Transverse colon (tissue), 4 donors: Measurements from ENCODE around the gene TMEM89. TPM values are rescaled to one million over a fixed set of nuclear protein-coding genes. Genes with fewer than 3 reads are reported as not detected.

Experiments used
- DNase-seq: peaks from one replicate; pipeline ENCODE4 v3.0.0-alpha.2; 2019
- H3K27ac ChIP-seq, 4 donors: fragments of 200-600 bp; sonication (generic); 2 replicates each; pipeline ENCODE4 v1.5.1; 2016 to 2018; ENCODE audit warnings: inconsistent platforms in 4 of 4
- H3K27me3 ChIP-seq: fragments of 200-600 bp; sonication (generic); 2 replicates; pipeline ENCODE4 v1.5.1; 2017; ENCODE audit warnings: inconsistent platforms
- H3K36me3 ChIP-seq, 4 donors: fragments of 200-600 bp; sonication (generic); 2 replicates each; pipeline ENCODE4 v1.5.1; 2017 to 2019; ENCODE audit warnings: inconsistent platforms in 4 of 4
- H3K4me1 ChIP-seq, 4 donors: fragments of 200-600 bp; sonication (generic); 2 replicates each; pipeline ENCODE4 v1.5.1; 2017 to 2020; ENCODE audit warnings: inconsistent platforms in 4 of 4
- H3K4me3 ChIP-seq, 4 donors: fragments of 200-600 bp; sonication (generic); 1 replicate in 1 of 4; 2 replicates in 3 of 4; pipeline versions ENCODE4 v1.5.1 to v1.6.1; 2017 to 2019; ENCODE audit warnings: inconsistent platforms in 4 of 4
- H3K9me3 ChIP-seq, 2 donors: fragments of 200-600 bp; sonication (generic); 2 replicates each; pipeline ENCODE4 v1.5.1; 2017 to 2019; ENCODE audit warnings: inconsistent platforms in 2 of 2
- CTCF ChIP-seq, 5 experiments: fragments of 200-600 bp in 3 of 5; fragments of 450-650 bp in 2 of 5; sonication (generic) in 3 of 5; IDR thresholded peaks; 1 replicate in 2 of 5; 2 replicates in 3 of 5; pipeline ENCODE4 v1.5.1; 2016 to 2017; ENCODE audit warnings: antibody characterized with exemption in 5 of 5, inconsistent platforms in 3 of 5, mild to moderate bottlenecking in 2 of 5, moderate library complexity in 1 of 5
- EP300 ChIP-seq: sonication (generic); formaldehyde crosslinking; IDR thresholded peaks from one replicate; pipeline ENCODE4 v1.6.1; 2017; ENCODE audit warnings: antibody characterized with exemption, low read depth
- POLR2A ChIP-seq: fragments of 450-650 bp; IDR thresholded peaks from one replicate; pipeline ENCODE4 v1.6.1; 2016; ENCODE audit warnings: antibody characterized with exemption, mild to moderate bottlenecking, moderate library complexity
- POLR2AphosphoS5 ChIP-seq, 3 donors: sonication (generic); formaldehyde crosslinking; IDR thresholded peaks; one replicate each; pipeline ENCODE4 v1.6.1; 2016; ENCODE audit warnings: antibody characterized with exemption in 3 of 3
- WGBS, 2 donors: methylation state at CpG; one replicate each; pipeline ENCODE4 v1.1.5; 2018; ENCODE audit warnings: low coverage in 1 of 2; 5-methylcytosine and 5-hydroxymethylcytosine counted together
- in situ Hi-C, 4 donors: fragments of 200-750 bp; cut with MboI; loops; one replicate each; pipeline versions ENCODE4 v1.15.0 to v1.15.1; 2017; ENCODE audit warnings: low sequenced_read_pairs in 3 of 4, low pct_ligation_motif_present in 1 of 4, low pct_unique_long_range_greater_than_20kb in 1 of 4
- intact Hi-C: fragments of 100-400 bp; cut with DNase I; formaldehyde crosslinking; loops from one replicate; pipeline ENCODE4 v1.15.1; 2023; ENCODE audit warnings: low total_unique reads
- total RNA-seq, 4 donors: library from RNA; depleted of rRNA; stranded (reverse); fragments of >200 nt; gene quantifications; one replicate each; pipeline ENCODE4 v1.1.0, GENCODE V29; 2016

The TMEM89 gene
- total RNA-seq, 4 donors from 2014 or later, result 13.1 TPM; not detected in 3

- Histone ChIP-seq H3K27ac (no peak overlapping the region), H3K27me3 (no peaks in the 10 kb centered on the region), H3K4me3 (no peak overlapping the region), H3K4me1 (peaks cover 4 to 14% (median 11%) of the 10 kb centered on the region in 4 donors), H3K9me3 (peaks cover 4 to 13% of the 10 kb centered on the region in 2 donors), H3K36me3 (no peaks in the 10 kb centered on the region)
- in situ Hi-C loops, result no loop called here
- no peak for DNase-seq
- TF ChIP-seq EP300 (no peak), POLR2A (no peak), CTCF (IDR thresholded peaks at IDR 0.05) (no peak), POLR2AphosphoS5 (IDR thresholded peaks at IDR 0.05) (no peak)
- intact Hi-C loops, result no loop called here
- 35% methylated on average over 1 of the region's 1 CpG; no CpG with 5 or more reads in 1 of the 2 donors for WGBS, 2 donors
These were observed 9.3 kb downstream of the TMEM89 start for GRCh38 chr3:48612309-48612708.

GRCh38 chr3:48609088-48610005 lies 12.2 kb downstream of the TMEM89 start, which contains the start of gene UQCRC1:
Gene UQCRC1, minus strand, starts transcription at chr3:48609646. Its CDS starts 26 bp downstream, at chr3:48609620.
- 3% methylated on average over 86 of the region's 86 CpGs; no CpG with 5 or more reads in 1 of the 2 donors for WGBS, 2 donors
- H3K4me1 ChIP-seq, result peaks cover 4 to 14% (median 11%) of the 10 kb centered on the region in 4 donors
- peak; percentile 94 for DNase-seq
- intact Hi-C loops (no loop called here), in situ Hi-C loops (no loop called here)
- H3K27me3 ChIP-seq, result no peaks in the 10 kb centered on the region
- TF ChIP-seq POLR2A, result peak; percentile 93
- TF ChIP-seq EP300, result no peak
- peak; percentile 92 to 95 (median 94) for TF ChIP-seq POLR2AphosphoS5 (IDR thresholded peaks at IDR 0.05)
- peak; percentile 70 to 94 (median 74) for TF ChIP-seq CTCF (IDR thresholded peaks at IDR 0.05)
- peak within 1 kb of the TSS; percentile 60 to 85 (median 72) for H3K4me3 ChIP-seq
- H3K9me3 ChIP-seq, result no peaks in the 10 kb centered on the region
- H3K27ac ChIP-seq, result peak within 1 kb of the TSS; percentile 86 to 92 (median 88)
- H3K36me3 ChIP-seq, result peaks cover 0 to 16% (median 5%) of the 10 kb centered on the region in 4 donors

GRCh38 chr3:48607519-48607918 lies 14.1 kb downstream of the TMEM89 start:
- H3K4me3 ChIP-seq, result no peak overlapping the region
- no peaks in the 10 kb centered on the region for H3K27me3 ChIP-seq
- peaks cover 0 to 28% (median 16%) of the 10 kb centered on the region in 4 donors for H3K36me3 ChIP-seq
- H3K9me3 ChIP-seq, result no peaks in the 10 kb centered on the region
- in situ Hi-C loops, result no loop called here
- WGBS, 2 donors, result 92 to 97% methylated on average over 5 of the region's 5 CpGs
- H3K4me1 ChIP-seq, result peaks cover 4 to 14% (median 11%) of the 10 kb centered on the region in 4 donors
- intact Hi-C loops, result no loop called here
- H3K27ac ChIP-seq, result no peak overlapping the region
- DNase-seq, result peak; percentile 33
- TF ChIP-seq EP300 (no peak), POLR2AphosphoS5 (IDR thresholded peaks at IDR 0.05) (no peak), POLR2A (no peak), CTCF (IDR thresholded peaks at IDR 0.05) (no peak)

- Histone ChIP-seq H3K4me3 (no peak overlapping the region), H3K9me3 (no peaks in the 10 kb centered on the region), H3K4me1 (peaks cover 0 to 21% (median 9%) of the 10 kb centered on the region in 4 donors), H3K36me3 (peaks cover 0 to 59% (median 37%) of the 10 kb centered on the region in 4 donors), H3K27ac (no peak overlapping the region), H3K27me3 (no peaks in the 10 kb centered on the region)
- in situ Hi-C loops (no loop called here), intact Hi-C loops (no loop called here)
- 73% methylated on average over 2 of the region's 2 CpGs; no CpG with 5 or more reads in 1 of the 2 donors for WGBS, 2 donors
- no peak for DNase-seq
- TF ChIP-seq POLR2A (no peak), EP300 (no peak), POLR2AphosphoS5 (IDR thresholded peaks at IDR 0.05) (no peak), CTCF (IDR thresholded peaks at IDR 0.05) (no peak)
These were observed 20.0 kb downstream of the TMEM89 start for GRCh38 chr3:48601622-48601994.
